ENCODE results near the gene GPC3.

DNA sequence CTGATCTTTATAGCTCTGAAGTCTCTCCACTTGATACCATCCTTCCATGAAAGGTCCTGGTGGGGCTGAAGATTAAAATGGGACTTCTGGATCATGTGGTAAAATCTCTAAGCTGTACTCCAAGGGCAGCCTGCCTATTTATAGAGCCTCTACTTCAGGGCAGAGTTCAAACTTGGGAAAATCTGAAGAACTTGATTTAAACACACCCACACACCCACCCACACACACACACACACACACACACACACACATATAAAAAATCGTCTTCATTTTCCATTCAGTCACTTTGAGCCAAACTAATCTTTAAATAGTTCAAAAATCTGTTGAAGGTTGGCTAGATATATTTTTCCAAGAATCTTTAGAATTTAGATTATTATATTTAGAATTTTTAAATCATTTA, 335.2 kb downstream of the GPC3 start:
- TF ChIP-seq, protein P1, sequence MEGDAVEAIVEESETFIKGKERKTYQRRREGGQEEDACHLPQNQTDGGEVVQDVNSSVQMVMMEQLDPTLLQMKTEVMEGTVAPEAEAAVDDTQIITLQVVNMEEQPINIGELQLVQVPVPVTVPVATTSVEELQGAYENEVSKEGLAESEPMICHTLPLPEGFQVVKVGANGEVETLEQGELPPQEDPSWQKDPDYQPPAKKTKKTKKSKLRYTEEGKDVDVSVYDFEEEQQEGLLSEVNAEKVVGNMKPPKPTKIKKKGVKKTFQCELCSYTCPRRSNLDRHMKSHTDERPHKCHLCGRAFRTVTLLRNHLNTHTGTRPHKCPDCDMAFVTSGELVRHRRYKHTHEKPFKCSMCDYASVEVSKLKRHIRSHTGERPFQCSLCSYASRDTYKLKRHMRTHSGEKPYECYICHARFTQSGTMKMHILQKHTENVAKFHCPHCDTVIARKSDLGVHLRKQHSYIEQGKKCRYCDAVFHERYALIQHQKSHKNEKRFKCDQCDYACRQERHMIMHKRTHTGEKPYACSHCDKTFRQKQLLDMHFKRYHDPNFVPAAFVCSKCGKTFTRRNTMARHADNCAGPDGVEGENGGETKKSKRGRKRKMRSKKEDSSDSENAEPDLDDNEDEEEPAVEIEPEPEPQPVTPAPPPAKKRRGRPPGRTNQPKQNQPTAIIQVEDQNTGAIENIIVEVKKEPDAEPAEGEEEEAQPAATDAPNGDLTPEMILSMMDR (IDR thresholded peaks at IDR 0.05; ENCODE audit: low read depth, low read length, poor library complexity, severe bottlenecking), result no peak
- no peak for TF ChIP-seq EZH2phosphoT487 (IDR thresholded peaks at IDR 0.05; ENCODE audit: borderline replicate concordance, low read length)

All from DOHH2 (cell line).